ENCODE results near the gene ZNF180.
A peak's percentile ranks its signal among the peaks of the same experiment; 100 is the strongest.

The ZNF180 gene

GRCh38 chr19:44499962-44500949 lies at the start of gene ZNF180:
Gene ZNF180 (minus strand): TSS chr19:44500522. CDS start chr19:44497334, 3,188 bp downstream.
- H3K4me3 ChIP-seq (ENCODE audit: low read depth, low read length), result peak within 1 kb of the TSS; percentile 82
- no peak for TF ChIP-seq CTCF (IDR thresholded peaks at IDR 0.05; ENCODE audit: control insufficient read depth, extremely low read depth, insufficient read depth)
- DNase-seq (ENCODE audit: low read depth), result peak; percentile 67

GRCh38 chr19:44549507-44549906 lies 49.2 kb upstream of the ZNF180 start:
- TF ChIP-seq CTCF (IDR thresholded peaks at IDR 0.05; ENCODE audit: control insufficient read depth, extremely low read depth, insufficient read depth), result no peak
- no peak overlapping the region for H3K4me3 ChIP-seq (ENCODE audit: low read depth, low read length)
- no peak for DNase-seq (ENCODE audit: low read depth)

GRCh38 chr19:44548736-44549135 lies 48.4 kb upstream of the ZNF180 start:
- TF ChIP-seq CTCF (IDR thresholded peaks at IDR 0.05; ENCODE audit: control insufficient read depth, extremely low read depth, insufficient read depth), result no peak
- DNase-seq (ENCODE audit: low read depth), result no peak
- no peak overlapping the region for H3K4me3 ChIP-seq (ENCODE audit: low read depth, low read length)

GRCh38 chr19:44544031-44544430 lies 43.7 kb upstream of the ZNF180 start:
- H3K4me3 ChIP-seq (ENCODE audit: low read depth, low read length), result no peak overlapping the region
- no peak for TF ChIP-seq CTCF (IDR thresholded peaks at IDR 0.05; ENCODE audit: control insufficient read depth, extremely low read depth, insufficient read depth)
- no peak for DNase-seq (ENCODE audit: low read depth)

- no peak for TF ChIP-seq CTCF (IDR thresholded peaks at IDR 0.05; ENCODE audit: control insufficient read depth, extremely low read depth, insufficient read depth)
- DNase-seq (ENCODE audit: low read depth), result no peak
- H3K4me3 ChIP-seq (ENCODE audit: low read depth, low read length), result no peak overlapping the region
These were observed 42.3 kb upstream of the ZNF180 start for GRCh38 chr19:44542671-44543070.

GRCh38 chr19:44540736-44541135 lies 40.4 kb upstream of the ZNF180 start:
- TF ChIP-seq CTCF (IDR thresholded peaks at IDR 0.05; ENCODE audit: control insufficient read depth, extremely low read depth, insufficient read depth), result no peak
- DNase-seq (ENCODE audit: low read depth), result no peak
- H3K4me3 ChIP-seq (ENCODE audit: low read depth, low read length), result no peak overlapping the region
